GM19397 (cell line): ENCODE measurements around the gene SPINK7.
"Not testable (repeated sequence)": the region's sequence is repeated elsewhere in the genome, so short reads cannot be mapped to it uniquely, and the experiment has no call there.

ENCODE experiments used
- ATAC-seq: cut with Tn5 transposase; IDR thresholded peaks from one replicate; pipeline ENCODE4 v1.9.1; 2021; ENCODE audit warnings: mild to moderate bottlenecking, moderate library complexity; ENCODE audit not compliant: unreplicated experiment

The SPINK7 gene

DNA sequence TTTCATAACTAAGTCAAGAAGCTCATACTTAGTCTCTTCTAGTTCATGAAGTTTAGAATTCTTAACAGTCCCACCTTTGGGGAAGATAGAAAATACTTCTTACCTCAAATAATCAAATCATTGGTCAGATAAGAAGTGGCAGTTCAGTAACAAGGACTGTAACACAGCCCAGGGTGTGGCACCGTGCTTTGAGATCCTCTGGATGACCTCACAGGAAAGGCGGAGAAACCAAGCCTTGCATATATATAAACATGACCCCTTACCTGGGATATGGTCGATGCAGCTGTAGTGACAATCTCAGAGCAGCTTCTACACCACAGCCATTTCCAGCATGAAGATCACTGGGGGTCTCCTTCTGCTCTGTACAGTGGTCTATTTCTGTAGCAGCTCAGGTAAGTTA is at the start of gene SPINK7:
Gene SPINK7 (plus strand): TSS at position 271 of the 400 bp plus-strand sequence. CDS start 61 bp downstream, at position 332.
- ATAC-seq, result no peak

DNA sequence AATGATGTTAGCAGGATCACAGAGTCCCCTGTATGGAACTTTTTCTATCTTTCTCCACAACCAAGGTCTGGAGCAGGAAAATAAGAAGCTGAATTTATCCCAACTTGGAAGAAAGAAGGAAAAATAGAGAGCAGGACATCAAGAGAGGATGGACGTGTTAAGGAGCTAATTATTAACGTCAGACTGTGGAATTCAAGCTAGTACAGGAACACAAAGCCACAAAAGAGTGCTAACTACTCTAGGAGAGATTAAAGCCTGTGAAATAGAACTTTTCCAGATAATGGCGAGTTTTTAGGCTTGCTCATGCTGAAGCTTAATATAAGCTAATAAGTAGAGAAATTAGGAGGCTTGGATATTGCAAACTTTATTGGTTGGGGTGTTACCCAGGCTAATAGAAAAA is 44.3 kb upstream of the SPINK7 start:
- ATAC-seq, result no peak

DNA sequence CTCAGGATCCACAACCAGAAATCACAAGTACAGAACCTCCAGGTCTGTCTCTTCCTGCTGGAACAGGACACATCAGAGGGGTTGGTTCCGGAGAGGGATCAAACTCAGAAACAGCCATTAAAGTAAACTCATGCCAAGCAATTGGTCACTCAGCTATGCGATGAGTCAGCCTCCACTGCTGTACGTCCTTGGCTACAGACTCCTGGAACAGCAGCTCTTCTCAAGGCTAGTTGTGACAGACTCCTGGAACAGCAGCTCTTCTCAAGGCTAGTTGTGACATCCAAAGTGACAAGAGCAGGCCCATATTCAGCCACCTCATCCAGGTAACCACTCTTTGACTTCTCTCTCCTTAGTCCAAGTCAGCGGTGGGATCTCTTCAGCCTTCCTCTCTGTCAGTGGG is 43.7 kb upstream of the SPINK7 start, which contains the start of gene SPINK13:
Gene SPINK13 (plus strand): TSS at position 229 of the 400 bp plus-strand sequence. CDS start 1,279 bp downstream, outside the sequence.
- no peak for ATAC-seq

DNA sequence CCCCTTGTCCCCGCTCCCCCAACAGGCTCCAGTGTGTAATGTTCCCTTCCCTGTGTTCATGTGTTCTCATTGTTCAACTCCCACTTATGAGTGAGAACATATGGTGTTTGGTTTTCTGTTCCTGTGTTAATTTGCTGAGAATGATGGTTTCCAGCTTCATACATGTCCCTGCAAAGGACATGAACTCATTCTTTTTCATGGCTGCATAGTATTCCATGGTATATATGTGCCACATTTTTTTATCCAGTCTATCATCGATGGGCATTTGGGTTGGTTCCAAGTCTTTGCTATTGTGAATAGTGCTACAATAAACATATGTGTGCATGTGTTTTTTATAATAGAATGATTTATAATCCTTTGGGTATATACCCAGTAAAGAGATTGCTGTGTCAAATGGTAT is 37.1 kb upstream of the SPINK7 start:
- ATAC-seq, result not testable (repeated sequence)

DNA sequence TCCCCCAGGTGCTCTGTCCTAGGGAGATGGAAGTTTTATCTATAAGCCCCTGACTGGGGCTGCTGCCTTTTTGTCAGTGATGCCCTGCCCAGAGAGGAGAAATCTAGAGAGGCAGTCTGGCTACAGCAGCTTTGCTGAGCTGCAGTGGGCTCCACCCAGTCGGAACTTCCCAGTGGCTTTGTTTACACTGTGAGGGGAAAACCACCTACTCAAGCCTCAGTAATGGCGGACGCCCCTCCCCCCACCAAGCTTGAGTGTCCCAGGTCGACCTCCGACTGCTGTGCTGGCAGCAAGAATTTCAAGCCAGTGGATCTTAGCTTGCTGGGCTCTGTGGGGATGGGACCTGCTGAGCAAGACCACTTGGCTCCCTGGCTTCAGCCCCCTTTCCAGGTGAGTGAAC is 31.3 kb upstream of the SPINK7 start:
- ATAC-seq, result not testable (repeated sequence)

DNA sequence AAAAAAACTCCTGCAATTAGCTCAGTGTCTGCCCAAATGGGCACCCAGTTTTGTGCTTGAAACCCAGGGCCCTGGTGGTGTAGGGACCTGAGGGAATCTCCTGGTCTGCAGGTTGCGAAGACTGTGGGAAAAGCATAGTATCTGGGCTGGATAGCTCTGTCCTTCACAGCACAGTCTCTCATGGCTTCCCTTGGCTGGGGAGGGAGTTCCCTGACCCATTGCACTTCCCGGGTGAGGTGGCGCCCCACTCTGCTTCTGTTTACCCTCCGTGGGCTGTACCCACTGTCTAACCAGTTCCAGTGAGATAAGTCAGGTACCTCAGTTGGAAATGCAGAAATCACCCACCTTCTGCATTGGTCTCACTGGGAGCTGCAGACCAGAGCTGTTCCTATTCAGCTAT is 30.9 kb upstream of the SPINK7 start:
- not testable (repeated sequence) for ATAC-seq

DNA sequence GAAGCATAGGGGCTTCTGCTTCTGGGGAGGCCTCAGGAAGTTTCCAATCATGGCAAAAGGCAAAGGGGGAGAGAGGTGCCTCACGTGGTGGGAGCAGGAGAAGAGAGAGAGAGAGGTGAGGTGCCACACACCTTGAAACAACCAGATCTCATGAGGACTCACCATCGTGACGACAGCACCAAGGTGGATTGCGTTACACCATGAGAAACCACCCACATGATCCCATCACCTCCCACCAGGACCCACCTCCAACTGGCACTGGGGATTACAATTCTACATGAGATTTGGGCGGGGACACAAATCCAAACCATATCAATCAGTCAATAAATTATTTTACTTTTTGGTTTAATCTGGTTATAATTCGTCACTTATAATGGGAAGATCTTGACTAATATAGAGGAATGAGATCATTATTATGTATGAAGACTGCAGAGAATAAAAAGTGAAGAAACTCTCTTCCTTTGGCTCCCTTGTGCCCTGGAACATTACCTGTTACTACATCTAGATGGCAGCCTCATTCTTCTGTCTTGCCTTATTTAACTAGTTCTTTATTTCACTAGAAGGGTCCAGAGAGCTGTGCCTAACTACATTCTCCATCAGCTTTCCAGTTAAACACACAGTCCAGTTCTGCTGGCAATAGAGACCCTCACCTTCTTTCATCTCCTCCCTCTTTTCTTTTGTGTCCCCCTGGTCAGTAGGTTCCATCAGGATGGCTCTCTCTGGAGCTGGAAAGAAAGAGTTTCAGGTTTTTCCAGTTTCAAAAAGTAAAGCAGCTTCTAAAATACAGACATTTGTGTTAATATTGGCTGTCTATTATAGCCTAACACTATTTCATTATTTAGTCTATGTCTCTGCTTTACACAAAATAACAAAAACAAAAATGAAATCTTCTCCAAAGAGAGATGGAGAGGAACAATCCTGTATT is 21.7 kb upstream of the SPINK7 start:
- no peak for ATAC-seq

DNA sequence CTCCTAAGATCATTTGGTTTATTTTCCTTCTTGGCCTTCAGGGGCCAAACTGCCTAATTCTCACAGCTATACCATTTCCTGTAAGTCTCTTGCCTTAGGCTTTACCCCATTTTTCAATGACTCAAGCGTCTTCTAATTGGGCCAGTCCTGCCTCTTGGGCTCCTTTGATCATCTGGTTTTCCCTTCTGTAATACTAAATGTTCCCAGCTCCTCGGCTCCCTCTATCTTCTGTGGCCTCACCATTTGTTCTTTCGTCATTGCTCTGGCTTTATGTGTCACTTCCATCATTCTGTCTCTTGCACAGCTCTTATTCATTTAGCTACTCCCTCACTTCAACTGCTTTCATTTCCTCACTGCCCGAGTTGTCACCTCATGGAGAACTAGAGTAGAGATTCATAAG is 14.5 kb upstream of the SPINK7 start:
- ATAC-seq, result no peak

DNA sequence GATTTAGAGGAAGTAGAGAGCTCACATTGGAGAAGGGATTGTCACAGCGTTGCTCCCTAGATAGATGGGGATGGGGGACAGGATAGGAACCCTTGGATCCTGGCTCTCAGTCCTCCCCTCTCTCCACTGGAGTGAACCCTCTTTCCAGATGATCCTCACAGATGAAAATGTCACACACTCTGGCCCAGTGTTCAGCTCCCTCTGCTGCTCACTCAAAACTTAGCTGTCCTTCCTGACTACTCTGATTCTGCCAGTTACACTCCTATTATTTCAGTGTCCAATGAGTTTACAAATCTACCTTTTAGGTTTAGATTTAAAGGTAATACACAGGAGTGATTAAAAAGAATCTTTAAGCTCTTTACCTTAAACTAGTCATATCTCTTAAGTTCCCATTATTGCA is 5.8 kb upstream of the SPINK7 start:
- ATAC-seq, result no peak

DNA sequence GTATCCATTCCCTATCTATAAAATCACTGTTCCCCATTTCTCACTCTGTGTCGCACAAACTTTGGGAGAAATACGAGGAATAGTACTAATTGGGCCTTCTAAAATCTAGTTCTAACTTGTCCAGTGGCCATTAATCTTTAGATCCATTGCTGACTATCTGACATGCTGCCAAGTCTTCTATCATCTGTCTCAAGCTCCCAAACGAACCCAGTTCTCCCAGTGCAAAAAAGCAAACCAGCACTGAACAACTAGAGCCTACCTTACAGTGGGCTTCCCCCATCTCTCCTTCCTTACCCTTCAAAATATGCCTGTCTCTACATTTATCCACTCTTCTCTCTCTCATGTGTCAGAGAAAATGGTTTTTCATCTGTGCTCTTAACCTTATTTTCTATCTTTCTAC is 3.2 kb upstream of the SPINK7 start:
- ATAC-seq, result no peak

DNA sequence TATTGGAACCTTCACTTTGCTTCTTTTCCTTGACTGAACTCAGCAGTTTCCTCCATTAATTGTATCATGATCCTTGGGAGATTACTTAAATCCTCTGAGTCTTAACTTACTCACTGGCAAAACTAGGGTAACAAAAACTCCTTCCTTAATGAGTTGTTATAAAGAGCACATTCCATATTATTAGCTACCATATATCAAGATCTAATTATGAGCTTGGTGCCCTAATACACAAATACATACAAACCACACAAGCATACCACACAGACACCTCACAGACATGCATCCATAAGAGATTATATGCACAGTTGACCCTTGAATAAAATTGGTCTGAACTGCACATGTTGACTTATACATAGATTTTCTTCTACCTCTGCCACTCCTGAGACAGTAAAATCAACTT is 2.5 kb upstream of the SPINK7 start:
- ATAC-seq, result no peak

DNA sequence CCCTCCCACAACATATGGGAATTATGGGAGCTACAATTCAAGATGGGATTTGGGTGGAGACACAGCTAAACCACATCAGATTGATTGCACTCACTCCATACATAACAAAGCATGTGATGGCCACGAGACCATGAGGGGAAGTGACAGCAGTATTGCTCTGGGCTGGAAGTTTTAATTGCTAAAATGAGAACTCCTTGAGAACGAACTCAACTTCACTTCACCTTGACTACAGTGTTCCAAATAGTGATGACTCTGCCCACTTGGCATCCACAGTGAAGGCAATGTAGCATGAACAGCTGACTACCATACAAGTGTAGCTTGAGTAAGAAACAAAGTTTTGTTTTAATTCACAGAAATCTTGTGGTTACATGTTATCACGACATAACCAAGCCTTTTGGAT is 739 bp upstream of the SPINK7 start:
- ATAC-seq, result no peak

DNA sequence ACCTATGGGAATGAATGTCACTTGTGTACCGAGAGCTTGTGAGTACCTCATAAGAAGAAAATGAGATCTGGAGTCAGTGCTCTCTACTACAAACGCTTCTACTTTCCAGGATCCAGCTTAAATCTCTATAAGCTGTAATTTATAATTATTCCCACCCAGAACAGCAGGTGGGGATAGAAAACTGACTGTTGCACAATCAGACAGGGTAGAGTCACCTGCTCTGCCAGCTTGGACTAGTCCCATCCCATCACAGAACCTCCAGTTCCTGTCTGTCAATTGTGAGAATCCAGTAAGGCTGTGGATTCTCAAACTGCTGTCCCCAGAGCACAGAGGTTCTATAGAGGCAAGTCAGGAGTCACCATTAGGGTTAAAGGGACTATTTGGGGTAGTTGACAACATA is 2.0 kb downstream of the SPINK7 start:
- no peak for ATAC-seq

DNA sequence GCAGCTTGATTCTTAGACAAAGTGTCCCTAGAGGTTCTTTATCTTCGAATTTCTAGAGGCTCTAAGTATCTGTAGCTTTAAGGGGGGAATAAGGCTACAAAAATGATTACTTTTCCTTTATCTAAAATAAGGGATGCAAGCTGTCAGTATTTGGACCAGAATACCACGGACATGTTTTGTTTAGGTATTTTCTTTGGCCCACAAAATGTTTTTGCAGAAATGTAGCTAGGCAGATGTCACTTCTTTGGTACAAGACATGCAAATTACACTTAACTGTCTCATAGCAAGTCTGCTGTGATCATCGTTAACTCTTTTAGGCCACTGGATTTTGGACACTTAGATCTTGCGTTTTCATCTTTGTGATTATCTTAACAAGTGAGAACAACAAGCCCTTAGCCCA is 2.5 kb downstream of the SPINK7 start:
- no peak for ATAC-seq

DNA sequence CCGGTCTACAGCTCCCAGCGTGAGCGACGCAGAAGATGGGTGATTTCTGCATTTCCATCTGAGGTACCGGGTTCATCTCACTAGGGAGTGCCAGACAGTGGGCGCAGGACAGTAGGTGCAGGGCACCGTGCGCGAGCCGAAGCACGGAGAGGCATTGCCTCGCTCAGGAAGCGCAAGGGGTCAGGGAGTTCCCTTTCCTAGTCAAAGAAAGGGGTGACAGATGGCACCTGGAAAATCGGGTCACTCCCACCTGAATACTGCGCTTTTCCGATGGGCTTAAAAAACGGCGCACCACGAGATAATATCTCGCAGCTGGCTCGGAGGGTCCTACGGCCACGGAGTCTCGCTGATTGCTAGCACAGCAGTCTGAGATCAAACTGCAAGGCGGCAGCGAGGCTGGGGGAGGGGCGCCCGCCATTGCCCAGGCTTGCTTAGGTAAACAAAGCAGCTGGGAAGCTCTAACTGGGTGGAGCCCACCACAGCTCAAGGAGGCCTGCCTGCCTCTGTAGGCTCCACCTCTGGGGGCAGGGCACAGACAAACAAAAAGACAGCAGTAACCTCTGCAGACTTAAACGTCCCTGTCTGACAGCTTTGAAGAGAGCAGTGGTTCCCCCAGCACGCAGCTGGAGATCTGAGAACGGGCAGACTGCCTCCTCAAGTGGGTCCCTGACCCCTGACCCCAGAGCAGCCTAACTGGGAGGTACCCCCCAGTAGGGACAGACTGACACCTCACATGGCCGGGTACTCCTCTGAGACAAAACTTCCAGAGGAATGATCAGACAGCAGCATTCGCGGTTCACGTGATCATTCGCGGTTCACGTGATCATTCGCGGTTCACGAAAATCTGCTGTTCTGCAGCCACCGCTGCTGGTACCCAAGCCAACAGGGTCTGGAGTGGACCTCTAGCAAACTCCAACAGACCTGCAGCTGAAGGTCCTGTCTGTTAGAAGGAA is 8.1 kb downstream of the SPINK7 start:
- not testable (repeated sequence) for ATAC-seq

DNA sequence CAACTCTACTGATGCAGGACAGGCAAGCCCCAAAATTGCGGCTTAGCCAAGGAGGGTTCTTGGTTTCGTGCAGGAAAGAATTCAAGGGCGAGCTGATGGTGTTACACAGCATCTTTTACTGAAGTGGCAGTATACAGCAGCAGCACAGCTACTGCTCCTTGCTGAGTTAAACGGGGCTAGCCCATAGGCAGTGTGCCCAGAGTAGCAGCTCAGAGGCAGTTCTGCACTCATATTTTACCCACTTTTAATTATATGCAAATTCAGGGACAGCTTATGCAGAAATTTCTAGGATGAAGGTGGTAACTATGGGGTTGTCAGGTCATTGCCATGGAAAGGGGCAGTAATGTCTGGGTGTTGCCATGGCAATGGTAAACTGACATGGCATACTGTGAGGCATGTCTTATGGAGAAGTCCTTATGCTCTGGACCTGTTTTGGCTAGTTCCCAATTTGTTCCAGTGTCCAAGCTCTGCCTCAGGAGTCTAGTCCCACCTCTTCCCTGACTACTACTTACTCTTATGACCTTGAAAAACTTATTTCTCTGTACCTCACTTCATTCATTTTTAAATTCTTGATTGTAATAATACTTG is 21.1 kb downstream of the SPINK7 start:
- no peak for ATAC-seq

DNA sequence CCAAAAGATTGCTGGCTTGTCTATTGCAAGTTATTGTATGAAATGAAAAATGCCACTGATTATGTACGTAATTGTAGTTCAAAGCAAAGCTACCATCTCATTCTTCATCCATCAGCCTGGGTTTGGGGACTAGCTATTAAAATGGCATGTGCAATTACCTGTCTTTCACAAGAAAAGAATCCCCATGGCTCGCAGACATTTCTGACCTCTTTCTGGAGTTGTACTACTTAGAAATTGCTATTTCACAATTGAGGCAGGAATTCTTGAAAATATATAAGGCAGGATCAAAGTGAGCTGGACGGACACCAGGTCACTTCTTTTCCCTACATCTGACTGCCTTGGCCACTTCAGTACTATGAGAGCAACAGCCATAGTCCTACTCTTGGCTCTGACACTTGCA is 23.0 kb downstream of the SPINK7 start, which contains the start of gene SPINK9:
Gene SPINK9 (plus strand): TSS at position 301 of the 400 bp plus-strand sequence. CDS start 55 bp downstream, at position 356.
- ATAC-seq, result no peak

DNA sequence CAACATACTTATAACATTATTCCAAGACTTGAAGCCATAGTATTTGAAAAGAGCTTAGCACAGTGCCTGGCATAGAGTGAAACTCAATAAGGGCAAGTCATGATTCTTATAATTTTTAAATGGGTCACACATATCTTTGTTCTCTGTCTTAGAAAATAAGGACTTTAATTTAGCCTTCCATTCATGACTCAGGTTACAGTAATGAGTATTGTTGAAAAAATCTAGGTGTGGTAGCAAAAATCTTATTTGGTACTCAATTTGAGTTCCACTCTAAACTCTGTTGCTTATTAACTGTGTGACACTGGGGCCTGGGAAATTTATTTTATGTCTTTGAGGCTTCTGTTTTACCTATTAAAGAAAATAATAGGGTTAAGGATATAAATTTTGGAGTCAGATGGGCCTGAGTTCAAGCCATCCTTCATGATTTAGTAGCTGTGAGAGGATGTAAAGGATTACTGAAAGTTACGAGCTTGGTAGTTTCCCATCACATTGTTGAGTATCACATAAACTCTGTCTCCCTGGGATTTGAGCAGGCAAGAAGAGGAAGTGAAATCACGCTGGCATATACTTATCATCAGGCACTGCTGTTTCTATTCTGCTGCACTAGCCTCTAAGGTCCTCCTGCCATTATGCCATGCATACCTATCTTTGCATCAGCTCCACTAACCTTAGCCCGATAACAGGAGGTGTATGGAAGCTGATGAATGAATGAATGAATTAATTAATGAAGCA is 24.6 kb downstream of the SPINK7 start:
- ATAC-seq, result no peak

DNA sequence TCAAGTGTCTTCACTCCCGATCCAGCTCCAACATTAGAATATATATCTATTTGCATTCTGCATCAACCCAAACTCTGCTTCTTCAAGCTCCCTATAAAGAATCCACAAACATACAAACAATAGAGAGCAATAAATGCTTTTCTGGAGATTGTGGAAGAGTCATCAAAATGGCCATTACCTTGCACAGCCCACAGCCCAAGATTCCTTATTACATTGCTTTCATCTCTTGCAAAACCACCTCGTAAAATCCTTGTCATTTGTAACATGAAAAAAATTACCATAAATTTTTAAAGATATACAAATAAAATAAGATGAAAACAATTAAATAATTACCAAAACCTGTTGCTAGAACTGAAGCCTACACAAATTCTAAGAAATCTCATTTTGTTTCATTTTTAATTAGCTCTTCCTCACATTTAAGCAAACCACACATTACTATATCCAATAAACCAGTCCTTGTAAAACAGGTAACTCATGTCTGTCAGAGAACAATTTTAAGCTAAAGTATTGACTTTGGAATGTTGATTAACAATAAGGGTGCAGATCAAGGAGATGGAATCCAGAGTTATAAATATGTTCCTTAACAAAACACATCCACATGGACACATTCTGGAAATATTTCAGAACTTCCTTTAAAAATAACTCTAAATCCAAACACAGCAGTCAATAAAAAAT is 30.3 kb downstream of the SPINK7 start:
- no peak for ATAC-seq

DNA sequence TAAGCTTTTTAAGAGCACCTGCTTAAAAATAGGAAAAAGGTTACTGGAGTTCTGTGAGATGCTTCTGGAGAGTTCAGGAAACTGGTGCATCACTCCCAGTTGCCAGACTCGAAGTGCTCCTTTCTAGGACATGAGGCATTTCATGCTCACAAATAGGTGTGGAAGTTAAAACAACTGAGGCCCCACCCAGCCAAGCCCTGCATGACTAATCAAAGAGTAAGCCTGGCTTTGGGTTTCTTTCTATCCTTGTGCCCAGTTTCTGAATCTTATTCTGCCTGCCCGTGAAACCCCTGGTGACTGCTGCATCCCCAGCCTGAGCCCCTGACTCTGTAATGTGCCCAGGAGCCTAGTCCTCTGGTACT is 30.8 kb downstream of the SPINK7 start:
- ATAC-seq, result no peak
